GM12878 (cell line): Measurements from ENCODE around the gene BSCL2. TPM values are rescaled to one million over a fixed set of nuclear protein-coding genes. Genes with fewer than 3 reads are reported as not detected.

ENCODE experiments used
- ATAC-seq: fragments of 200-7000 bp; cut with Tn5 transposase; 3 replicates; pipeline ENCODE4 v1.9.1; 2020; ENCODE audit warnings: mild to moderate bottlenecking, moderate library complexity
- BruUV-seq: library from RNA; stranded (reverse); fragments of 400-500 nt; replicated peaks from 2 replicates; lab custom pipeline; 2021; lab: Mats Ljungman, UMichigan
- CTCF ChIA-PET: fragments of 300-600 bp; sonication (Branson Sonifier 250); formaldehyde crosslinking; extraction: SDS; loops from one replicate; lab custom pipeline; 2021; ENCODE audit warnings: inconsistent platforms; lab: Yijun Ruan, JAX
- POLR2A ChIA-PET: fragments of 350-600 bp; formaldehyde crosslinking; extraction: SDS; loops from one replicate; lab custom pipeline; 2021; ENCODE audit warnings: inconsistent platforms; lab: Charles Lee
- RAD21 ChIA-PET: fragments of 300-600 bp; sonication (Branson Sonifier 250); formaldehyde crosslinking; loops from one replicate; lab custom pipeline; 2023; ENCODE audit warnings: antibody characterized with exemption; ENCODE audit not compliant: unreplicated experiment; lab: Charles Lee
- SMC1A ChIA-PET: fragments of 300-600 bp; sonication (Branson Sonifier 250); formaldehyde crosslinking; loops from one replicate; lab custom pipeline; 2023; ENCODE audit not compliant: unreplicated experiment, uncharacterized antibody; lab: Charles Lee
- DNase-seq: peaks from one replicate; pipeline ENCODE4 v3.0.0-alpha.2; 2011; ENCODE audit warnings: low read depth, low spot score
- FAIRE-seq: peaks from 3 replicates; lab custom pipeline; 2011; peaks lifted over from hg19 to GRCh38; lab: Jason Lieb, UNC
- H2AFZ ChIP-seq: 2 replicates; pipeline ENCODE4 v1.6.0; 2011; ENCODE audit warnings: low read depth, low read length, control low read depth; ENCODE audit not compliant: control insufficient read depth
- H3K27ac ChIP-seq: 2 replicates; pipeline ENCODE4 v1.5.1; 2011; ENCODE audit warnings: control low read depth; ENCODE audit not compliant: control insufficient read depth, insufficient read depth
- H3K27me3 ChIP-seq, 2 experiments: replicated peaks in 1 of 2; 2 replicates each; pipeline versions ENCODE4 v1.6.0 to v1.6.1; 2011; ENCODE audit warnings: low read length in 1 of 2; ENCODE audit not compliant: control insufficient read depth in 2 of 2, insufficient read depth in 2 of 2
- H3K36me3 ChIP-seq, 2 experiments: 2 replicates each; pipeline ENCODE4 v1.5.1; 2011; ENCODE audit warnings: low read length in 1 of 2; ENCODE audit not compliant: control insufficient read depth in 2 of 2, insufficient read depth in 2 of 2
- H3K4me1 ChIP-seq: 2 replicates; pipeline ENCODE4 v1.6.1; 2011; ENCODE audit warnings: mild to moderate bottlenecking, low read length, moderate library complexity, mixed read lengths; ENCODE audit not compliant: control insufficient read depth, insufficient read depth
- H3K4me2 ChIP-seq: 2 replicates; pipeline ENCODE4 v1.6.0; 2011; ENCODE audit warnings: control low read depth; ENCODE audit not compliant: control insufficient read depth, insufficient read depth
- H3K4me3 ChIP-seq: fragments of 200-600 bp; sonication (generic); 2 replicates; pipeline ENCODE4 v1.5.1; 2016
- H3K79me2 ChIP-seq: 2 replicates; pipeline ENCODE4 v1.6.0; 2011; ENCODE audit warnings: low read length; ENCODE audit not compliant: control insufficient read depth, insufficient read depth
- H3K9ac ChIP-seq: 2 replicates; pipeline ENCODE4 v1.8.0; 2011; ENCODE audit warnings: low read length, control low read depth, mixed read lengths; ENCODE audit not compliant: control insufficient read depth, insufficient read depth
- H3K9me3 ChIP-seq: replicated peaks from 3 replicates; pipeline ENCODE4 v1.5.1; 2011; ENCODE audit warnings: mild to moderate bottlenecking, low read length; ENCODE audit not compliant: control insufficient read depth, insufficient read depth
- H4K20me1 ChIP-seq: 2 replicates; pipeline ENCODE4 v1.6.0; 2011; ENCODE audit not compliant: control insufficient read depth, insufficient read depth
- GABPA ChIP-seq: IDR thresholded peaks from 2 replicates; pipeline ENCODE4 v1.6.1; 2014; ENCODE audit warnings: antibody characterized with exemption, low read depth, mild to moderate bottlenecking, inconsistent platforms
- HDAC2 ChIP-seq: fragments of 200-600 bp; sonication (generic); IDR thresholded peaks from 2 replicates; pipeline ENCODE4 v1.6.1; 2017
- KAT2A ChIP-seq: conservative IDR thresholded peaks from 2 replicates; pipeline ENCODE4 v1.6.1; 2011; ENCODE audit warnings: low read depth, low read length; ENCODE audit not compliant: control insufficient read depth
- LARP7 ChIP-seq: fragments of 450-650 bp; IDR thresholded peaks from 2 replicates; pipeline ENCODE4 v1.6.1; 2017; ENCODE audit warnings: mild to moderate bottlenecking
- MTA2 ChIP-seq: fragments of 450-650 bp; IDR thresholded peaks from 2 replicates; pipeline ENCODE4 v1.6.1; 2016; ENCODE audit warnings: low read depth, mild to moderate bottlenecking, moderate library complexity
- RCOR1 ChIP-seq: conservative IDR thresholded peaks from 2 replicates; pipeline ENCODE4 v1.6.1; 2012; ENCODE audit warnings: low read depth, low read length, improper control_type of control experiment
- RFX5 ChIP-seq: IDR thresholded peaks from 2 replicates; pipeline ENCODE4 v1.6.1; 2011; ENCODE audit warnings: low read depth, low read length, improper control_type of control experiment
- WGBS: methylation state at CpG from one replicate; pipeline ENCODE4 v1.1.6; 2016; ENCODE audit warnings: low lambda C conversion rate; ENCODE audit not compliant: insufficient replicate concordance, insufficient coverage; ENCODE audit errors: missing lambda C conversion rate; 5-methylcytosine and 5-hydroxymethylcytosine counted together
- in situ Hi-C: fragments of 300-500 bp; cut with MboI; formaldehyde crosslinking; loops from 9 replicates; pipeline ENCODE4 v1.14.3; 2018; ENCODE audit warnings: mixed read lengths
- intact Hi-C: fragments of 100-400 bp; cut with micrococcal nuclease; formaldehyde crosslinking; loops from one replicate; pipeline ENCODE4 v1.14.2; 2022; ENCODE audit not compliant: unreplicated experiment
- polyA plus RNA-seq, 11 experiments: library from polyadenylated mRNA; depleted of rRNA in 4 of 11; unstranded in 6 of 11; stranded (reverse) in 5 of 11; fragments of >200 nt; fragmentation: Nextera tagmentation in 4 of 11; fragmentation: Illumina TruSeq in 1 of 11; extraction: Ambion mirVana in 4 of 11; extraction: Trizol in 1 of 11; gene quantifications; 1 replicate in 1 of 11; 2 replicates in 10 of 11; pipeline versions ENCODE4 v1.2.1 to v1.2.3, GENCODE V29; 2011 to 2016; ENCODE audit warnings: inconsistent platforms in 2 of 11, missing spikeins in 2 of 11, low read depth in 1 of 11
- total RNA-seq, 4 experiments: library from RNA; depleted of rRNA in 3 of 4; stranded (reverse); fragments of >200 nt in 3 of 4; fragmentation: Illumina TruSeq in 1 of 4; extraction: Trizol in 1 of 4; gene quantifications; 2 replicates each; pipeline versions ENCODE4 v1.2.1 to v1.2.3, GENCODE V29; 2013 to 2021
- TF ChIP-seq, protein P1 (sequence below): IDR thresholded peaks from 2 replicates; pipeline ENCODE4 v1.6.1; 2011; ENCODE audit warnings: borderline replicate concordance, low read depth, mild to moderate bottlenecking, moderate library complexity, low read length; ENCODE audit not compliant: insufficient read depth, poor library complexity, severe bottlenecking
- TF ChIP-seq, protein P2 (sequence below): fragments of 450-650 bp; formaldehyde crosslinking; IDR thresholded peaks from 2 replicates; pipeline ENCODE4 v1.4.0; 2020; ENCODE audit warnings: mild to moderate bottlenecking, moderate library complexity
- TF ChIP-seq, protein P3 (sequence below): fragments of 450-650 bp; IDR thresholded peaks from 2 replicates; pipeline ENCODE4 v1.6.1; 2014; ENCODE audit warnings: mild to moderate bottlenecking
- TF ChIP-seq, protein P4 (sequence below): fragments of 150-350 bp; IDR thresholded peaks from 2 replicates; pipeline ENCODE4 v1.6.1; 2016; ENCODE audit warnings: low read depth, low read length

BSCL2 gene
- total and polyA plus RNA-seq, 10 of the 15 experiments (the other 5 are each of a cell fraction or from before 2014, with no cell fraction given): 12.3 to 57.9 (median 21.8) TPM

DNA sequence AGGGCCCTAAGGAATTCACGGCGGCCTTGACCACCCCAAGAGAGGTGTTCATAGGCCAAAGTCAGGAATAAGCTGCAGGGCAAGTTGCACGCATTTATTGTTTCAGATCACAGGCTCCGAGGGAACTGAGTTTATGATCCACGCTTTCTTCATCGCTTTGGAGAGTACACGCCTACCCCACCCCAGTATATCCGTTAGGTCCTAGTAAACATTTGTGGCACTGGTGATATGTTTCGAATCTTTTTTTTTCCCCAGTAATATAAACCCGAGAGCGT is 61.6 kb downstream of the BSCL2 start:
- no peaks in the 10 kb centered on the region for H3K9me3 ChIP-seq
- intact Hi-C loops: no loop called here
- H3K27me3 ChIP-seq: no peaks in the 10 kb centered on the region
- peaks cover 4% of the 10 kb centered on the region; the same call in 1 of the 2 replicates for H3K4me1 ChIP-seq
- H3K4me3 ChIP-seq: peak overlapping the region; percentile 98
- in situ Hi-C loops: no loop called here
- H3K9ac ChIP-seq: peak overlapping the region; percentile 98
- ATAC-seq (peak; percentile 3), DNase-seq (no peak), FAIRE-seq (no peak)
- SMC1A ChIA-PET: interaction anchor here (1.2 to 3.1 kb wide), 4 partner anchors 10 to 82 kb away, joined by 3 to 9 read pairs (median 4); partner anchors contain the start of genes C11orf98, CSKMT, HNRNPUL2 and TTC9C
- CTCF ChIA-PET: interaction anchor here (0.8 to 1.6 kb wide), 5 partner anchors 19 to 54 kb away, joined by 3 to 7 read pairs (median 5); partner anchors contain the start of genes C11orf98, CSKMT and TUT1
- peak overlapping the region; percentile 93 for H3K4me2 ChIP-seq
- 9% methylated on average over 11 of the region's 11 CpGs for WGBS
- peak overlapping the region; percentile 93 for H3K27ac ChIP-seq
- RAD21 ChIA-PET: interaction anchor here (0.6 to 1.6 kb wide), 5 partner anchors 19 to 222 kb away, joined by 3 to 9 read pairs (median 3); partner anchors contain the start of genes B3GAT3, C11orf98, CSKMT and LBHD1
- BruUV-seq: no TSS peak
- POLR2A ChIA-PET: interaction anchor here (1.3 to 14.6 kb wide), 6 partner anchors 11 to 82 kb away, joined by 6 to 295 read pairs (median 10); partner anchors contain the start of genes B3GAT3, C11orf98, CSKMT and HNRNPUL2
- H3K79me2 ChIP-seq: peaks cover 37% of the 10 kb centered on the region
- H2AFZ ChIP-seq: no peak overlapping the region; the same call in 1 of the 2 replicates
- peaks cover 10 to 13% of the 10 kb centered on the region in 2 experiments; a peak in 3 of 4 replicates for H3K36me3 ChIP-seq
- H4K20me1 ChIP-seq: no peaks in the 10 kb centered on the region; the same call in 1 of the 2 replicates
- no peak for TF ChIP-seq RCOR1
- no peak for TF ChIP-seq RFX5
- TF ChIP-seq, protein P1, sequence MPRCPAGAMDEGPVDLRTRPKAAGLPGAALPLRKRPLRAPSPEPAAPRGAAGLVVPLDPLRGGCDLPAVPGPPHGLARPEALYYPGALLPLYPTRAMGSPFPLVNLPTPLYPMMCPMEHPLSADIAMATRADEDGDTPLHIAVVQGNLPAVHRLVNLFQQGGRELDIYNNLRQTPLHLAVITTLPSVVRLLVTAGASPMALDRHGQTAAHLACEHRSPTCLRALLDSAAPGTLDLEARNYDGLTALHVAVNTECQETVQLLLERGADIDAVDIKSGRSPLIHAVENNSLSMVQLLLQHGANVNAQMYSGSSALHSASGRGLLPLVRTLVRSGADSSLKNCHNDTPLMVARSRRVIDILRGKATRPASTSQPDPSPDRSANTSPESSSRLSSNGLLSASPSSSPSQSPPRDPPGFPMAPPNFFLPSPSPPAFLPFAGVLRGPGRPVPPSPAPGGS: no peak
- no peak for TF ChIP-seq MTA2
- TF ChIP-seq GABPA: no peak
- TF ChIP-seq HDAC2: no peak
- TF ChIP-seq, protein P2, sequence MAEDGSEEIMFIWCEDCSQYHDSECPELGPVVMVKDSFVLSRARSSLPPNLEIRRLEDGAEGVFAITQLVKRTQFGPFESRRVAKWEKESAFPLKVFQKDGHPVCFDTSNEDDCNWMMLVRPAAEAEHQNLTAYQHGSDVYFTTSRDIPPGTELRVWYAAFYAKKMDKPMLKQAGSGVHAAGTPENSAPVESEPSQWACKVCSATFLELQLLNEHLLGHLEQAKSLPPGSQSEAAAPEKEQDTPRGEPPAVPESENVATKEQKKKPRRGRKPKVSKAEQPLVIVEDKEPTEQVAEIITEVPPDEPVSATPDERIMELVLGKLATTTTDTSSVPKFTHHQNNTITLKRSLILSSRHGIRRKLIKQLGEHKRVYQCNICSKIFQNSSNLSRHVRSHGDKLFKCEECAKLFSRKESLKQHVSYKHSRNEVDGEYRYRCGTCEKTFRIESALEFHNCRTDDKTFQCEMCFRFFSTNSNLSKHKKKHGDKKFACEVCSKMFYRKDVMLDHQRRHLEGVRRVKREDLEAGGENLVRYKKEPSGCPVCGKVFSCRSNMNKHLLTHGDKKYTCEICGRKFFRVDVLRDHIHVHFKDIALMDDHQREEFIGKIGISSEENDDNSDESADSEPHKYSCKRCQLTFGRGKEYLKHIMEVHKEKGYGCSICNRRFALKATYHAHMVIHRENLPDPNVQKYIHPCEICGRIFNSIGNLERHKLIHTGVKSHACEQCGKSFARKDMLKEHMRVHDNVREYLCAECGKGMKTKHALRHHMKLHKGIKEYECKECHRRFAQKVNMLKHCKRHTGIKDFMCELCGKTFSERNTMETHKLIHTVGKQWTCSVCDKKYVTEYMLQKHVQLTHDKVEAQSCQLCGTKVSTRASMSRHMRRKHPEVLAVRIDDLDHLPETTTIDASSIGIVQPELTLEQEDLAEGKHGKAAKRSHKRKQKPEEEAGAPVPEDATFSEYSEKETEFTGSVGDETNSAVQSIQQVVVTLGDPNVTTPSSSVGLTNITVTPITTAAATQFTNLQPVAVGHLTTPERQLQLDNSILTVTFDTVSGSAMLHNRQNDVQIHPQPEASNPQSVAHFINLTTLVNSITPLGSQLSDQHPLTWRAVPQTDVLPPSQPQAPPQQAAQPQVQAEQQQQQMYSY (CRISPR knock-in tag): no peak
- TF ChIP-seq, protein P3, sequence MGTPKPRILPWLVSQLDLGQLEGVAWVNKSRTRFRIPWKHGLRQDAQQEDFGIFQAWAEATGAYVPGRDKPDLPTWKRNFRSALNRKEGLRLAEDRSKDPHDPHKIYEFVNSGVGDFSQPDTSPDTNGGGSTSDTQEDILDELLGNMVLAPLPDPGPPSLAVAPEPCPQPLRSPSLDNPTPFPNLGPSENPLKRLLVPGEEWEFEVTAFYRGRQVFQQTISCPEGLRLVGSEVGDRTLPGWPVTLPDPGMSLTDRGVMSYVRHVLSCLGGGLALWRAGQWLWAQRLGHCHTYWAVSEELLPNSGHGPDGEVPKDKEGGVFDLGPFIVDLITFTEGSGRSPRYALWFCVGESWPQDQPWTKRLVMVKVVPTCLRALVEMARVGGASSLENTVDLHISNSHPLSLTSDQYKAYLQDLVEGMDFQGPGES: no peak
- TF ChIP-seq LARP7: no peak
- TF ChIP-seq KAT2A: no peak
- TF ChIP-seq, protein P4, sequence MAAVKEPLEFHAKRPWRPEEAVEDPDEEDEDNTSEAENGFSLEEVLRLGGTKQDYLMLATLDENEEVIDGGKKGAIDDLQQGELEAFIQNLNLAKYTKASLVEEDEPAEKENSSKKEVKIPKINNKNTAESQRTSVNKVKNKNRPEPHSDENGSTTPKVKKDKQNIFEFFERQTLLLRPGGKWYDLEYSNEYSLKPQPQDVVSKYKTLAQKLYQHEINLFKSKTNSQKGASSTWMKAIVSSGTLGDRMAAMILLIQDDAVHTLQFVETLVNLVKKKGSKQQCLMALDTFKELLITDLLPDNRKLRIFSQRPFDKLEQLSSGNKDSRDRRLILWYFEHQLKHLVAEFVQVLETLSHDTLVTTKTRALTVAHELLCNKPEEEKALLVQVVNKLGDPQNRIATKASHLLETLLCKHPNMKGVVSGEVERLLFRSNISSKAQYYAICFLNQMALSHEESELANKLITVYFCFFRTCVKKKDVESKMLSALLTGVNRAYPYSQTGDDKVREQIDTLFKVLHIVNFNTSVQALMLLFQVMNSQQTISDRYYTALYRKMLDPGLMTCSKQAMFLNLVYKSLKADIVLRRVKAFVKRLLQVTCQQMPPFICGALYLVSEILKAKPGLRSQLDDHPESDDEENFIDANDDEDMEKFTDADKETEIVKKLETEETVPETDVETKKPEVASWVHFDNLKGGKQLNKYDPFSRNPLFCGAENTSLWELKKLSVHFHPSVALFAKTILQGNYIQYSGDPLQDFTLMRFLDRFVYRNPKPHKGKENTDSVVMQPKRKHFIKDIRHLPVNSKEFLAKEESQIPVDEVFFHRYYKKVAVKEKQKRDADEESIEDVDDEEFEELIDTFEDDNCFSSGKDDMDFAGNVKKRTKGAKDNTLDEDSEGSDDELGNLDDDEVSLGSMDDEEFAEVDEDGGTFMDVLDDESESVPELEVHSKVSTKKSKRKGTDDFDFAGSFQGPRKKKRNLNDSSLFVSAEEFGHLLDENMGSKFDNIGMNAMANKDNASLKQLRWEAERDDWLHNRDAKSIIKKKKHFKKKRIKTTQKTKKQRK: no peak
